NT2/D1 (cell line): Measurements from ENCODE around the gene CENPS.
"Not testable (repeated sequence)": the region's sequence is repeated elsewhere in the genome, so short reads cannot be mapped to it uniquely, and the experiment has no call there.

Source experiments
- SUZ12 ChIP-seq: IDR thresholded peaks from 2 replicates; pipeline ENCODE4 v1.6.1; 2011; ENCODE audit not compliant: insufficient read length, insufficient read depth; ENCODE audit errors: extremely low read depth
- YY1 ChIP-seq: IDR thresholded peaks from 2 replicates; pipeline ENCODE4 v1.6.1; 2011; ENCODE audit not compliant: insufficient read length, insufficient read depth
- ZNF274 ChIP-seq: IDR thresholded peaks from 2 replicates; pipeline ENCODE4 v1.6.1; 2011; ENCODE audit warnings: mild to moderate bottlenecking, low read depth, low read length

GRCh38 chr1:10474309-10474612 lies 44.0 kb downstream of the CENPS start:
- TF ChIP-seq SUZ12, ZNF274, YY1: not testable (repeated sequence)
